Hair follicle dermal papilla cell (primary cell): ENCODE results near the gene DDX1. TPM values are rescaled to one million over a fixed set of nuclear protein-coding genes. Genes with fewer than 3 reads are reported as not detected.

Experiments
- total RNA-seq: library from RNA; depleted of rRNA; stranded (reverse); fragments of >200 nt; gene quantifications from 2 replicates; pipeline ENCODE4 v1.2.3, GENCODE V29; 2012

DDX1 gene
- 57.6 and 62.0 TPM in 2 replicates for total RNA-seq

GRCh38 chr2:15591692-15592463, at the start of gene DDX1:
Gene DDX1 (plus strand): TSS chr2:15591868. CDS start chr2:15591934, 66 bp downstream.

GRCh38 chr2:15560988-15561573, 30.6 kb upstream of the DDX1 start, which contains the start of gene NBAS:
Gene NBAS (minus strand): TSS chr2:15561334. CDS start chr2:15561304, 30 bp downstream.

Other genes starting within 250 kb of the DDX1 start
- 74.8 and 89.4 TPM in 2 replicates for gene NBAS, start 30.5 kb upstream of the DDX1 start, total RNA-seq